ENCODE measurements around the gene MRPL43. TPM values are rescaled to one million over a fixed set of nuclear protein-coding genes. Genes with fewer than 3 reads are reported as not detected.

The MRPL43 gene
- total RNA-seq, 6 experiments from 2014 or later, result 101 to 120 (median 115) TPM

- Mint-ChIP-seq H3K36me3 (ENCODE audit: low read depth) (0 out of 2 replicates have a peak, but pooled peaks cover 5% of the 10 kb centered on the region), H3K4me3 (peak overlapping the region; percentile 81), H3K27ac (no peak overlapping the region), H3K9me3 (no peaks in the 10 kb centered on the region), H3K4me1 (ENCODE audit: low read depth) (peaks cover 9% of the 10 kb centered on the region), H3K27me3 (ENCODE audit: insufficient read depth) (no peaks in the 10 kb centered on the region; the same call in 1 of the 2 replicates)
- DNase-seq, result no peak
- TF ChIP-seq CTCF (IDR thresholded peaks at IDR 0.05), result no peak
Measured at GRCh38 chr10:100968863-100969186, 18.5 kb downstream of the MRPL43 start.

- Mint-ChIP-seq H3K4me3 (peak overlapping the region; percentile 81), H3K4me1 (ENCODE audit: low read depth) (peaks cover 9% of the 10 kb centered on the region), H3K27me3 (ENCODE audit: insufficient read depth) (no peaks in the 10 kb centered on the region; the same call in 1 of the 2 replicates), H3K9me3 (no peaks in the 10 kb centered on the region), H3K36me3 (ENCODE audit: low read depth) (0 out of 2 replicates have a peak, but pooled peaks cover 5% of the 10 kb centered on the region), H3K27ac (no peak overlapping the region)
- no peak for DNase-seq
- TF ChIP-seq CTCF (IDR thresholded peaks at IDR 0.05), result no peak
Measured at GRCh38 chr10:100968062-100968736, 19.1 kb downstream of the MRPL43 start.

GRCh38 chr10:100967332-100967731, 20.0 kb downstream of the MRPL43 start:
- Mint-ChIP-seq H3K27ac (no peak overlapping the region), H3K4me1 (ENCODE audit: low read depth) (peaks cover 9% of the 10 kb centered on the region), H3K27me3 (ENCODE audit: insufficient read depth) (no peaks in the 10 kb centered on the region; the same call in 1 of the 2 replicates), H3K36me3 (ENCODE audit: low read depth) (peaks cover 5% of the 10 kb centered on the region; the same call in 1 of the 2 replicates), H3K9me3 (no peaks in the 10 kb centered on the region), H3K4me3 (no peak overlapping the region)
- no peak for DNase-seq
- TF ChIP-seq CTCF (IDR thresholded peaks at IDR 0.05), result no peak

- H3K36me3 Mint-ChIP-seq (ENCODE audit: low read depth), result peaks cover 8% of the 10 kb centered on the region
- H3K9me3 Mint-ChIP-seq, result no peaks in the 10 kb centered on the region
- H3K4me1 Mint-ChIP-seq (ENCODE audit: low read depth), result peaks cover 9% of the 10 kb centered on the region
- no peaks in the 10 kb centered on the region; the same call in 1 of the 2 replicates for H3K27me3 Mint-ChIP-seq (ENCODE audit: insufficient read depth)
- H3K4me3 Mint-ChIP-seq, result no peak overlapping the region
- no peak overlapping the region for H3K27ac Mint-ChIP-seq
- TF ChIP-seq CTCF (IDR thresholded peaks at IDR 0.05), result no peak
- DNase-seq, result no peak
Measured at GRCh38 chr10:100966887-100967286, 20.4 kb downstream of the MRPL43 start.

- no peak for DNase-seq
- no peaks in the 10 kb centered on the region; the same call in 1 of the 2 replicates for H3K27me3 Mint-ChIP-seq (ENCODE audit: insufficient read depth)
- no peak for TF ChIP-seq CTCF (IDR thresholded peaks at IDR 0.05)
- H3K4me3 Mint-ChIP-seq, result no peak overlapping the region
- H3K9me3 Mint-ChIP-seq, result no peaks in the 10 kb centered on the region
- H3K27ac Mint-ChIP-seq, result no peak overlapping the region
- H3K36me3 Mint-ChIP-seq (ENCODE audit: low read depth), result peaks cover 12% of the 10 kb centered on the region
- peaks cover 9% of the 10 kb centered on the region for H3K4me1 Mint-ChIP-seq (ENCODE audit: low read depth)
Measured at GRCh38 chr10:100965820-100966219, 21.5 kb downstream of the MRPL43 start.

Measured in HFFc6 (cell line).